Mesodermal cell (in vitro differentiated cells): Measurements from ENCODE around the gene TNRC6B.
A peak's percentile ranks its signal among the peaks of the same experiment; 100 is the strongest.

Experiments
- H3K27ac ChIP-seq: 2 replicates; pipeline ENCODE4 v1.7.0; 2013; ENCODE audit warnings: mild to moderate bottlenecking, low read depth, low read length, moderate library complexity; ENCODE audit not compliant: severe bottlenecking
- H3K36me3 ChIP-seq: 2 replicates; pipeline ENCODE4 v1.7.1; 2013; ENCODE audit warnings: mild to moderate bottlenecking, low read length, moderate library complexity; ENCODE audit not compliant: control insufficient read depth, insufficient read depth
- H3K4me1 ChIP-seq: one replicate; pipeline ENCODE4 v1.7.1; 2013; ENCODE audit warnings: mild to moderate bottlenecking, low read length; ENCODE audit not compliant: insufficient read depth, control insufficient read depth, poor library complexity, severe bottlenecking
- H3K4me3 ChIP-seq: 2 replicates; pipeline ENCODE4 v1.7.0; 2013; ENCODE audit warnings: low read length, control low read depth, mild to moderate bottlenecking; ENCODE audit not compliant: insufficient read depth, poor library complexity, severe bottlenecking; ENCODE audit errors: extremely low read depth
- H3K9me3 ChIP-seq: 2 replicates; pipeline ENCODE4 v1.7.1; 2013; ENCODE audit warnings: mild to moderate bottlenecking, low read length, moderate library complexity; ENCODE audit not compliant: control insufficient read depth
- WGBS, 2 experiments: methylation state at CpG; one replicate each; pipeline ENCODE4 v1.1.5; 2013; ENCODE audit warnings: missing lambda C conversion rate in 2 of 2; ENCODE audit not compliant: insufficient coverage in 2 of 2; 5-methylcytosine and 5-hydroxymethylcytosine counted together

The TNRC6B gene

GRCh38 chr22:40340044-40340443 is 162.3 kb downstream of the TNRC6B start:
- Histone ChIP-seq H3K4me3 (no peak overlapping the region), H3K27ac (no peak overlapping the region), H3K4me1 (no peaks in the 10 kb centered on the region), H3K36me3 (no peaks in the 10 kb centered on the region), H3K9me3 (no peaks in the 10 kb centered on the region)
- WGBS, 2 experiments: 80 to 96% methylated on average over 1 to 5 of the region's 5 CpGs

- no peaks in the 10 kb centered on the region for H3K36me3 ChIP-seq
- H3K4me3 ChIP-seq: no peak overlapping the region
- WGBS, 2 experiments: 79 to 93% methylated on average over 2 to 3 of the region's 4 CpGs
- H3K27ac ChIP-seq: no peak overlapping the region
- H3K9me3 ChIP-seq: no peaks in the 10 kb centered on the region
- no peaks in the 10 kb centered on the region for H3K4me1 ChIP-seq
These were observed 163.9 kb downstream of the TNRC6B start for GRCh38 chr22:40341604-40342003.

GRCh38 chr22:40342521-40342920 is 164.8 kb downstream of the TNRC6B start:
- no peaks in the 10 kb centered on the region for H3K9me3 ChIP-seq
- WGBS, 2 experiments: 85 to 89% methylated on average over 9 of the region's 9 CpGs
- no peaks in the 10 kb centered on the region for H3K36me3 ChIP-seq
- H3K4me3 ChIP-seq: no peak overlapping the region
- no peak overlapping the region for H3K27ac ChIP-seq
- H3K4me1 ChIP-seq: no peaks in the 10 kb centered on the region

GRCh38 chr22:40345271-40345670 is 167.5 kb downstream of the TNRC6B start:
- Histone ChIP-seq H3K4me1 (no peaks in the 10 kb centered on the region), H3K4me3 (peak overlapping the region; percentile 70), H3K36me3 (peaks cover 18% of the 10 kb centered on the region), H3K9me3 (no peaks in the 10 kb centered on the region), H3K27ac (no peak overlapping the region)
- 90 to 100% methylated on average over 3 to 6 of the region's 6 CpGs for WGBS, 2 experiments

- Histone ChIP-seq H3K9me3 (no peaks in the 10 kb centered on the region), H3K4me3 (peak overlapping the region; percentile 70), H3K4me1 (no peaks in the 10 kb centered on the region), H3K36me3 (peaks cover 24% of the 10 kb centered on the region), H3K27ac (peak overlapping the region; percentile 83)
- 3 to 5% methylated on average over 12 to 14 of the region's 20 CpGs for WGBS, 2 experiments
These were observed 168.1 kb downstream of the TNRC6B start for GRCh38 chr22:40345815-40346184.

GRCh38 chr22:40346185-40347118 is 168.7 kb downstream of the TNRC6B start, which contains the start of gene ADSL:
TSS of gene ADSL (plus strand) at chr22:40346500. CDS start at chr22:40346559, 59 bp downstream.
- no peaks in the 10 kb centered on the region for H3K4me1 ChIP-seq
- H3K36me3 ChIP-seq: peaks cover 30% of the 10 kb centered on the region
- WGBS, 2 experiments: 0 to 1% methylated on average over 56 to 64 of the region's 65 CpGs
- peak within 1 kb of the TSS; percentile 70 for H3K4me3 ChIP-seq
- H3K27ac ChIP-seq: peak within 1 kb of the TSS; percentile 83
- no peaks in the 10 kb centered on the region for H3K9me3 ChIP-seq

- Histone ChIP-seq H3K9me3 (no peaks in the 10 kb centered on the region), H3K27ac (peak overlapping the region; percentile 83), H3K4me1 (no peaks in the 10 kb centered on the region), H3K4me3 (peak overlapping the region; percentile 70), H3K36me3 (peaks cover 39% of the 10 kb centered on the region)
- WGBS, 2 experiments: 10 to 16% methylated on average over 9 of the region's 10 CpGs
These were observed 169.6 kb downstream of the TNRC6B start for GRCh38 chr22:40347300-40347699.

- Histone ChIP-seq H3K9me3 (no peaks in the 10 kb centered on the region), H3K4me1 (no peaks in the 10 kb centered on the region), H3K27ac (peak overlapping the region; percentile 2), H3K36me3 (peaks cover 47% of the 10 kb centered on the region), H3K4me3 (peak overlapping the region; percentile 70)
- 66 to 70% methylated on average over 3 to 4 of the region's 10 CpGs for WGBS, 2 experiments
These were observed 170.4 kb downstream of the TNRC6B start for GRCh38 chr22:40348025-40348658.

GRCh38 chr22:40352763-40353162 is 175.0 kb downstream of the TNRC6B start:
- Histone ChIP-seq H3K27ac (no peak overlapping the region), H3K4me1 (no peaks in the 10 kb centered on the region), H3K9me3 (no peaks in the 10 kb centered on the region), H3K4me3 (no peak overlapping the region), H3K36me3 (peaks cover 93% of the 10 kb centered on the region)
- 100% methylated on average over 1 to 3 of the region's 3 CpGs for WGBS, 2 experiments

GRCh38 chr22:40361100-40361499 is 183.4 kb downstream of the TNRC6B start:
- Histone ChIP-seq H3K9me3 (no peaks in the 10 kb centered on the region), H3K27ac (no peak overlapping the region), H3K36me3 (peaks cover 100% of the 10 kb centered on the region), H3K4me1 (peaks cover 4% of the 10 kb centered on the region), H3K4me3 (no peak overlapping the region)
- 96% methylated on average over 3 to 4 of the region's 5 CpGs for WGBS, 2 experiments
